Measurements from ENCODE around the gene DENND1C.
"Not testable (repeated sequence)": the region's sequence is repeated elsewhere in the genome, so short reads cannot be mapped to it uniquely, and the experiment has no call there.

DENND1C gene

GRCh38 chr19:6457958-6458694, 23.5 kb downstream of the DENND1C start:
- DNase-seq (ENCODE audit: low read depth in 2 of 2), result no peak

DNA sequence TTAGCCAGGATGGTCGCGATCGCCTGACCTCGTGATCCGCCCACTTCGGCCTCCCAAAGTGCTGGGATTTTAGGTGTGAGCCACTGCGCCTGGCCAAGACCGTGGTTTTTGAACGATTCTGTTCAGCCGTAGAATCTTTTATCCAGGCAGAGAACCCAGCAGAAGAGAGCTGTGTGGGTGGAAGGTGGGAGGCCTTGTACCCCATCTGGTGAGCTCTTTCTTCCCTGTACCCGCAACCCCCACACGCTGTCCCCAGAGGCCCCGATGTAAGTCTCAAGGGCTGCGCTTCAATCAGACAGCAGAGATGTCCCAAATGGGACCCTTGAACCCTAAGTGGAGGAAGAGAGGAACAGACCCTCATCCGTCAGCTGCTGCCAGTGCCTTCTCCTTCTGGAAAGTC, 25.7 kb downstream of the DENND1C start:
- DNase-seq (ENCODE audit: low read depth in 2 of 2), result no peak

GRCh38 chr19:6453951-6454565, 27.5 kb downstream of the DENND1C start:
- no peak for DNase-seq (ENCODE audit: low read depth in 2 of 2)

DNA sequence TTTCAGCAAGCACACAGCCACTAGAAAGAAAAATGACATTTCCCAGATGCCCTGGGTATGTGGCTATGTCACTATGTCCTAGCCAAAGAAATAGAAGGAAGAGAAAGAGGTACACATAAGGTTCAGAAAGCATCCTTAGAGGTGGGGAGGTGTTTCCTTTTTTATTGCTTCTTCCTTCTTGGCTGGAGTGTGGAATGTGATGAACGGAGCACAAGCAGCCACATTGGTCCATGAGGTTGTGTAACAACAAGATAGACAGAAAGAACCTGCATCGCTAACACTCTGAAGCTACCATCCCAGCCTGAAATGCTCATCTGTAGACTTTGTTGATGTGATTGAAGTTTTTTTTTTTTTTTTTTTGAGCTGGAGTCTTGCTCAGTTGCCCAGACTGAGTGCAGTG, 28.7 kb downstream of the DENND1C start:
- no peak for DNase-seq (ENCODE audit: low read depth in 2 of 2)

GRCh38 chr19:6452223-6452614, 29.4 kb downstream of the DENND1C start:
- no peak for DNase-seq (ENCODE audit: low read depth in 2 of 2)

- DNase-seq (ENCODE audit: low read depth in 2 of 2), result no peak
Measured at GRCh38 chr19:6451583-6452222, 29.9 kb downstream of the DENND1C start.

DNA sequence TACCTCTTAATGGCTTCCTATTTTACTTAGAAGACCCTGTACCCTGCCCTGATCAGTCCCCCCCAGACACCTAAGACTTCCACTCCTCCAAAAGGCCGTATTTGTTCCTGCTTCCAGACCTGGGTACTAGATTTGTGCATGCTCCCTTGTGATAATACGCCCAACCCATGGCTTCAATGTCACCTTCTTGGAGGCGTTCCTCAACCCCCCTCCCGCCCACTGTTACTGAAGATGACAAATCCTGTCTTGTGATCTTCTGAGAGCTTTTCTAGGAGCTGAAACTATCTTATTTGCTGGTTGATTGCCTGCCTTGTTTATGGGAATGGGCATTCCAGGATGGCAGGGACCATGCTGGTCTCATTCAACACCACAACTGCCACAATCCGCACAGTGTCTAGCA, 31.4 kb downstream of the DENND1C start:
- DNase-seq (ENCODE audit: low read depth in 2 of 2), result no peak

- no peak for DNase-seq (ENCODE audit: low read depth in 2 of 2)
Measured at GRCh38 chr19:6448045-6448444, 33.5 kb downstream of the DENND1C start.

DNA sequence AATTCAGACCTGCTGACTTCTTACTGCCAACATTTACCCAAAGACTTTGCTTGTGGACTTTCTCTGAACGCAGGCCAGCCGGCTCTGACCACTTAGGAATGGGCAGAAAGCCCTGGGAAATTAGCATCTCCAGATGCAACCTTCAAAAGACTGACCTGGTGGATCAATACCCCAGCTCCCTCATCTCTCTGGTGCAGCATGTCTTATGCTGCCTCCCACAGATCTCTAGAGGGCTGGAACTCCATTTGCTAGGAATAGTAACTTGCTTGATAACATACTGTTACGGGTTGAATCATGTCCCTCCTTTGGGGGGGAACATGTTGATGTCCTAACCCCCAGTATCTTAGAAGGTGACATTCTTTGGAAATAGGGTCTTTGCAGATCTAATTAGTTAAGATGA, 35.1 kb downstream of the DENND1C start:
- DNase-seq (ENCODE audit: low read depth in 2 of 2), result no peak

GRCh38 chr19:6443986-6444385, 37.6 kb downstream of the DENND1C start:
- DNase-seq (ENCODE audit: low read depth in 2 of 2), result no peak

- DNase-seq (ENCODE audit: low read depth in 2 of 2), result no peak
Measured at GRCh38 chr19:6442087-6442688, 39.4 kb downstream of the DENND1C start.

GRCh38 chr19:6440905-6441304, 40.7 kb downstream of the DENND1C start:
- no peak for DNase-seq (ENCODE audit: low read depth in 2 of 2)

DNA sequence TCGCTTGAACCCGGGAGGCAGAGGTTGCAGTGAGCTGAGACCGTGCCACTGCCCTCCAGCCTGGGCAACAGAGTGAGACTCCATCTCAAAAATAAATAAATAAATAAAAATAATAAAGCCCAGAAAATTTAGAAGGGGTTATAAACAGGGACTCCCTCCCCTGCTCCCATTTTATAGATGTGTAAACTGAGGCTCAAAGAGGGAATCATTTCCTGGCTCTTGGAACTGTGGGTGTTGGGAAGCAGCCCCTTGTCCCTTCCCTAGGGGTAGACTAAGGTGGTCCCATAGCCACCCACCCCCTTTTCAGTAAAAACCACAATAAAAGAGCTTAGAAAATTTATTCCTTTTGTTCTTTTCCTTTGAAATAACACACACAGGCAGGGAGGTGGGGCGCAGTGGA, 41.8 kb downstream of the DENND1C start:
- DNase-seq (ENCODE audit: low read depth in 2 of 2), result no peak

GRCh38 chr19:6433663-6434062, 47.9 kb downstream of the DENND1C start, which contains the start of gene SLC25A41:
SLC25A41 (minus strand) TSS chr19:6433763; CDS start chr19:6433693, 70 bp downstream.
- no peak for DNase-seq (ENCODE audit: low read depth in 2 of 2)

- DNase-seq (ENCODE audit: low read depth in 2 of 2), result no peak
Measured at GRCh38 chr19:6433165-6433564, 48.4 kb downstream of the DENND1C start.

- no peak for DNase-seq (ENCODE audit: low read depth in 2 of 2)
Measured at GRCh38 chr19:6431891-6432290, 49.7 kb downstream of the DENND1C start.

- DNase-seq (ENCODE audit: low read depth in 2 of 2), result no peak
Measured at GRCh38 chr19:6429419-6430221, 52.0 kb downstream of the DENND1C start.

- DNase-seq (ENCODE audit: low read depth in 2 of 2), result not testable (repeated sequence)
Measured at GRCh38 chr19:6428692-6429418, 52.7 kb downstream of the DENND1C start.

- no peak for DNase-seq (ENCODE audit: low read depth in 2 of 2)
Measured at GRCh38 chr19:6427131-6427530, 54.5 kb downstream of the DENND1C start.

- DNase-seq (ENCODE audit: low read depth in 2 of 2), result no peak
Measured at GRCh38 chr19:6425732-6426620, 55.6 kb downstream of the DENND1C start.
